Natural killer cell (primary cell): ENCODE measurements around the gene ZMIZ1. TPM values are rescaled to one million over a fixed set of nuclear protein-coding genes. Genes with fewer than 3 reads are reported as not detected.
A peak's percentile ranks its signal among the peaks of the same experiment; 100 is the strongest.

Experiments used
- ATAC-seq, 3 donors: fragments of 150-1000 bp in 2 of 3; fragments of 200-7000 bp in 1 of 3; cut with Tn5 transposase; 1 replicate in 1 of 3; 2 replicates in 2 of 3; pipeline ENCODE4 v1.10.0; 2021; ENCODE audit warnings: mild to moderate bottlenecking in 2 of 3, moderate library complexity in 2 of 3
- DNase-seq, 2 donors: peaks; one replicate each; pipeline versions ENCODE4 v3.0.0 to v3.0.0-alpha.2; 2013 to 2021; ENCODE audit warnings: mixed read lengths in 1 of 2
- H3K27ac ChIP-seq: one replicate; pipeline ENCODE4 v1.5.1; 2013; ENCODE audit warnings: mild to moderate bottlenecking, low read length
- H3K27me3 ChIP-seq: one replicate; pipeline ENCODE4 v1.6.1; 2013; ENCODE audit warnings: low read length; ENCODE audit not compliant: control insufficient read depth, insufficient read depth
- H3K36me3 ChIP-seq: one replicate; pipeline ENCODE4 v1.6.1; 2013; ENCODE audit warnings: low read length; ENCODE audit not compliant: control insufficient read depth, insufficient read depth
- H3K4me1 ChIP-seq: one replicate; pipeline ENCODE4 v1.6.1; 2013; ENCODE audit warnings: low read length; ENCODE audit not compliant: control insufficient read depth, insufficient read depth
- H3K4me3 ChIP-seq: one replicate; pipeline ENCODE4 v1.5.1; 2013; ENCODE audit warnings: low read length
- H3K9me3 ChIP-seq: one replicate; pipeline ENCODE4 v1.6.1; 2013; ENCODE audit warnings: low read length; ENCODE audit not compliant: control insufficient read depth, insufficient read depth
- H3K27ac Mint-ChIP-seq, 2 donors: one replicate each; pipeline ENCODE4 v1.8.0; 2022; ENCODE audit warnings: mild to moderate bottlenecking in 2 of 2, mixed read lengths in 2 of 2, moderate library complexity in 1 of 2
- H3K27me3 Mint-ChIP-seq, 2 donors: one replicate each; pipeline ENCODE4 v1.8.0; 2022; ENCODE audit warnings: low read depth in 2 of 2, mixed read lengths in 2 of 2
- H3K36me3 Mint-ChIP-seq: one replicate; pipeline ENCODE4 v1.8.0; 2022; ENCODE audit warnings: mixed read lengths
- H3K4me1 Mint-ChIP-seq, 2 donors: one replicate each; pipeline ENCODE4 v1.8.0; 2022; ENCODE audit warnings: mixed read lengths in 2 of 2
- H3K4me3 Mint-ChIP-seq: one replicate; pipeline ENCODE4 v1.8.0; 2022; ENCODE audit warnings: mild to moderate bottlenecking, moderate library complexity, mixed read lengths
- H3K9me3 Mint-ChIP-seq, 2 donors: one replicate each; pipeline ENCODE4 v1.8.0; 2022; ENCODE audit warnings: mixed read lengths in 2 of 2
- CTCF ChIP-seq: fragments of 200-600 bp; IDR thresholded peaks from one replicate; pipeline ENCODE4 v1.8.0; 2022; ENCODE audit warnings: antibody characterized with exemption
- WGBS: methylation state at CpG from one replicate; pipeline ENCODE4 v1.1.7; 2013; ENCODE audit warnings: missing lambda C conversion rate; ENCODE audit not compliant: insufficient coverage; 5-methylcytosine and 5-hydroxymethylcytosine counted together
- intact Hi-C: fragments of 100-400 bp; cut with micrococcal nuclease; formaldehyde crosslinking; loops from one replicate; pipeline ENCODE4 v1.14.2; 2022
- total RNA-seq, 4 donors: library from RNA; stranded (reverse); fragments of 120-200 nt in 1 of 4; gene quantifications; one replicate each; pipeline versions ENCODE4 v1.2.3 to v1.2.4, GENCODE V29; 2013 to 2022

ZMIZ1 gene
- total RNA-seq, 3 donors from 2014 or later (not counting 1 experiment from before 2014, with no cell fraction given), result 36.5 to 51.5 (median 37.9) TPM

DNA sequence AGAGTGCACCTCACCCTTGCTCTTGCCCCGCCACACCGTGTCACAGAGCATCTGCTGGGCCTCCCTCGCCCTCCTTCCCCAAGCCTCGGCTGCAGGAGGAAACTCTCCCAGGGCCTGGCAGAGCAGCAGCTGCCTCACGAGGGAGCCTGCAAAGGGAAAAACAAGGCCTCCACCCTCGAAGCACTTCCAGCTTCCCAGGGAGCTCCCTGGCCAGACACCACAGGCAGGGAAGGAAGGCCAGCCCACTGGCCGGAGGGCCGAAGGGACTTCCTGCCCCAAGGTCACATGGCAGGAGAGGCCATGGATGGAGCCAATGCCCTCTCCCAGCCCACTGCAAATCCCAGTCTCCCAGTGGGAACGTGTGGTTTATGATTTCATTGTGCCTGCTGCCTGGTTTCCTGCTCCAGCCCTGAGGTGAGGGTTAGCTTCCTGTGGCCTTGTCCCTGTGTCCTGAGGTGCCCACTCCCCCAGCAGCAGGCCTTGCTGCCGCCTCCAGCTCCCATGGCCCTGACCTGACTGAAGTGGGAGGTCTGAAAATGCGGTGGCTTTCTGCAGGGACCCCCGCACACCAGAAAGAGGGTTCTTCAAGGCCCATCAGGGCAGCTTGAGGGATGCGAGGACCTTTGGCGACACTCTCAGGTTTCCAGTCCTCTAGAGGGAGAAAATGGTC lies 178.0 kb downstream of the ZMIZ1 start:
- H3K36me3 ChIP-seq, result no peaks in the 10 kb centered on the region
- Mint-ChIP-seq H3K27me3 (no peaks in the 10 kb centered on the region), H3K27ac (no peak overlapping the region), H3K9me3 (no peaks in the 10 kb centered on the region), H3K4me1 (peaks cover 68 to 74% of the 10 kb centered on the region in 2 donors), H3K4me3 (peak overlapping the region; percentile 9), H3K36me3 (no peaks in the 10 kb centered on the region)
- DNase-seq, result no peak
- H3K4me3 ChIP-seq, result no peak overlapping the region
- no peaks in the 10 kb centered on the region for H3K9me3 ChIP-seq
- TF ChIP-seq CTCF, result no peak
- H3K27me3 ChIP-seq, result no peaks in the 10 kb centered on the region
- intact Hi-C loops, result no loop called here
- peaks cover 87% of the 10 kb centered on the region for H3K4me1 ChIP-seq
- peak overlapping the region; percentile 78 for H3K27ac ChIP-seq
- no peak for ATAC-seq
- WGBS, result 69% methylated on average over 14 of the region's 14 CpGs

DNA sequence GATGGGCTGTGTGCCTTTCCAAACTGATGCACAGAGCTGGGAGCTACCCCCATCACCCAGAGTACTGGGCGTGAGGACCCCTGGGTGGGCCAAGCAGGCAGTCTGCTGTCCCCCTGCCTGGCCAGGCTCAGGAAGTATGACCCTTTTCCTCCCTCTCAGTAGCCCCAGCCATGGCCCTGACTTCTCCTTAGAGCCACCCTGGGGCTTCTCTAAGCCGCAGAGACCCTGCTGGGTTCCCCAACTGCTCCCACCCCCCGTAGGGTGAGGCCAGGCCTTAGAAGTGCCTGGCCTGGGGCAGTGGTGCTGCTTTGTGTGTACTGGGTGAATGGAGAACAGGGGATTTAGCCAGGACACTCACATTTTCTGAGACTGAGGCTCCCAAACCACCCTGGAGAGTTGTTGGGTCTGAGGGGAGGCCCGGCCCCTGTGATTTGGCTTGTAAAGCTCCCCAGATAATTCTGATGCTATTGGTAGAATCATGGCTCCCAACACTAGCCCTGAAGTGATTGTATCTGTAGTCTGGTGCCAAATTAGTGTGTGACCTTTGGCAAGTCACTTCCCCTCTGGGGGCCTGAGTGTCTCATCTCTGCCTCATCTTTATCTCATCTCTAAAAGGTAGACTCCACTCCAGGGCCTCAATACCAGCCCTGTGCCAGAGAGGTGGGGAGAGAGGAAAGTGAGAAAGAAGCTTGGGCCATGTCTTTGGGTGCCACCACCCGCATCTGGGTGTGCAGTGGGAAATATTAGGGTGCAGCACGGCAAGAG lies 178.8 kb downstream of the ZMIZ1 start:
- H3K36me3 Mint-ChIP-seq, result no peaks in the 10 kb centered on the region
- Histone ChIP-seq H3K9me3 (no peaks in the 10 kb centered on the region), H3K4me1 (peaks cover 90% of the 10 kb centered on the region), H3K27ac (peak overlapping the region; percentile 78), H3K4me3 (no peak overlapping the region), H3K36me3 (no peaks in the 10 kb centered on the region), H3K27me3 (no peaks in the 10 kb centered on the region)
- H3K27me3 Mint-ChIP-seq, result no peaks in the 10 kb centered on the region
- peak overlapping the region; percentile 67 for H3K4me3 Mint-ChIP-seq
- 74% methylated on average over 6 of the region's 6 CpGs for WGBS
- H3K9me3 Mint-ChIP-seq, result no peaks in the 10 kb centered on the region
- no peak for ATAC-seq
- TF ChIP-seq CTCF, result no peak
- no peak for DNase-seq
- intact Hi-C loops, result no loop called here
- H3K27ac Mint-ChIP-seq, result peak overlapping the region; percentile 59 to 71
- H3K4me1 Mint-ChIP-seq, result peaks cover 68 to 73% of the 10 kb centered on the region in 2 donors

DNA sequence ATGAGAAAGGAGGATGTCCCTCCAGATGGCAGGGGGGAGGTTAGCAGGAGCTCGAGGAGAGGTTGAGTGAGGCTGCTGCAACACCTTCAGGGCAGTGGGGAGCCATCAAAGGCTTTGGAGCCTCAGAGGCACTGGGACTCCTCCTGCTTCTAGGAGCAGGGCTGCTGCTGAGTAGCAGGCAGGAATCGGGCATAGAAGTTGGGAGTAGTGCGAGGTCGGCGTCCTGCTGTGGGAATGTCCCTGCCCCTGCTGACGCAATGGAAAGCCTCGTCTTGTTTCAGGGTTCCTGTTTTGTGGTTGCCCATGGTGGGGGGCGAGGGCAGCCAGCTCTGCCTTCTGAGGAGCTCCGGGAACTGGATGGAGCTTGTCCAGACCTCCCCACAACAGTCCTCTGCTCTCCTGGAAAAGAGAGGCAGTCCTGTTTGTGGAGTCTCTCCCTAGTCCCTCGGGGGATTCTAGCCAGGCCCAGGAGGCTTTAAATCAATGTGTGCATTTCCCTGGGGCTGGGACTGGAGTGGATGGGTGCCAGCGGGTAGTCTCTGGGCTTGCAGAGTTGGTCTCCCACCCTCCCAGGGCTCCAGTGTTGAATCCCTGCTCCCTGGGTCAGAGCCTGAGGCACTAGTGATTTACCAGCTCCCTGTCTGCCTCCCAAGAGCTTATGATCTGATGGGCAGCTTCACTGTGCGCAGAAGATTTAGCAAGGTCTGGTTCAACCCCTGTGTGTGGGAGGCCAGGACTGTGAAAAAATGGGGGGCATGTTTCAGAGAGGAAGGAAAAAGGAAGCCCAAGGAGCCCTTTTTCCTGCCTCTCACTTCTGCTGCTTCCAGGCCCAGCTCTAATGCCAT lies 179.8 kb downstream of the ZMIZ1 start:
- Mint-ChIP-seq H3K4me3 (peak overlapping the region; percentile 67), H3K4me1 (peaks cover 76 to 79% of the 10 kb centered on the region in 2 donors), H3K36me3 (no peaks in the 10 kb centered on the region), H3K27me3 (no peaks in the 10 kb centered on the region), H3K27ac (peak overlapping the region; percentile 59 to 71), H3K9me3 (no peaks in the 10 kb centered on the region)
- intact Hi-C loops, result no loop called here
- Histone ChIP-seq H3K36me3 (no peaks in the 10 kb centered on the region), H3K27ac (peak overlapping the region; percentile 78), H3K4me1 (peaks cover 96% of the 10 kb centered on the region), H3K27me3 (no peaks in the 10 kb centered on the region), H3K4me3 (no peak overlapping the region), H3K9me3 (no peaks in the 10 kb centered on the region)
- 31% methylated on average over 12 of the region's 12 CpGs for WGBS
- no peak for TF ChIP-seq CTCF
- DNase-seq, result peak in 1 of 2 donors; percentile 59
- peak in 1 of 3 donors; percentile 36 for ATAC-seq
